Memory B cell (primary cell): Measurements from ENCODE around the gene CEP68.

Experiments
- ATAC-seq: fragments of 150-1000 bp; cut with Tn5 transposase; 2 replicates; pipeline ENCODE4 v1.10.0; 2021; ENCODE audit warnings: low read depth, mild to moderate bottlenecking, moderate library complexity
- DNase-seq, 2 donors: peaks; one replicate each; pipeline ENCODE4 v3.0.0; 2022; ENCODE audit warnings: low spot score in 2 of 2
- H3K27ac Mint-ChIP-seq: one replicate; pipeline ENCODE4 v1.8.0; 2022; ENCODE audit warnings: mild to moderate bottlenecking, moderate library complexity, mixed read lengths
- H3K27me3 Mint-ChIP-seq: one replicate; pipeline ENCODE4 v1.8.0; 2022; ENCODE audit warnings: mixed read lengths
- H3K36me3 Mint-ChIP-seq: one replicate; pipeline ENCODE4 v1.8.0; 2022; ENCODE audit warnings: mild to moderate bottlenecking, mixed read lengths
- H3K4me1 Mint-ChIP-seq: one replicate; pipeline ENCODE4 v1.8.0; 2022; ENCODE audit warnings: mixed read lengths
- H3K4me3 Mint-ChIP-seq: one replicate; pipeline ENCODE4 v1.8.0; 2022; ENCODE audit warnings: mild to moderate bottlenecking, moderate library complexity, mixed read lengths
- H3K9me3 Mint-ChIP-seq: one replicate; pipeline ENCODE4 v1.8.0; 2022; ENCODE audit warnings: mixed read lengths

The CEP68 gene

DNA sequence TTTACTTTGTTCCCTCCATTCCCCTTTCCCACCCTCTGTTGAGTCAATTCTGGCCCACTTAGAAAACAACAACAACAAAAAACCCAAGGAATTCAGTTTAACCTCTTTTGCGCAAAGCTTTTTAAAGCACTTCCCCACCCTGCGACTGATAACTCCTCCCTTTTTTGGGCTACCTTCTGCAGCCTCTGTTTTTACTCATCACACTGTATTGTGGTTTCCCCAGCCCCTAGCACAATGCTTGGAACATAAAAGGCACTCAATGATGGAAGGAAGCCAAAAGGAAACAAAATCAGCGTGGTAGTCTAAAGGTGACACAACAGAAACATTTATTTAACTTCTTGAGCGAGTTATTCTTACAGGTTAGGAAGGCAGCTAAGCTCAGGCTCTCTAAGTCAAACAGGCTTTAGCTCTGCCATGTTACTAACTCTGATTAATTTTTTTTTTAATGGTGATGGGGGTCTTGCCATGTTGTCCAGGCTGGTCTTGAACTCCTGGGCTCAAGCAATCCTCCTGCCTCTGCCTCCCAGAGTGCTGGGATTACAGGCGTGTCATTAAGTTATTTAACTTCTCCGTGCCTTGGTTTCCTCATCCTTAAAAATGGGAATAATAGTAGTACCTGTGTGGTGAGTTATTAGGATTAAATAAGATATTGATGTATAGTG lies 1.3 kb downstream of the CEP68 start:
- no peak for ATAC-seq
- Mint-ChIP-seq H3K4me3 (peak overlapping the region; percentile 76), H3K27ac (peak overlapping the region; percentile 77), H3K9me3 (no peaks in the 10 kb centered on the region), H3K27me3 (no peaks in the 10 kb centered on the region), H3K36me3 (no peaks in the 10 kb centered on the region), H3K4me1 (peaks cover 36% of the 10 kb centered on the region)
- DNase-seq: no peak

DNA sequence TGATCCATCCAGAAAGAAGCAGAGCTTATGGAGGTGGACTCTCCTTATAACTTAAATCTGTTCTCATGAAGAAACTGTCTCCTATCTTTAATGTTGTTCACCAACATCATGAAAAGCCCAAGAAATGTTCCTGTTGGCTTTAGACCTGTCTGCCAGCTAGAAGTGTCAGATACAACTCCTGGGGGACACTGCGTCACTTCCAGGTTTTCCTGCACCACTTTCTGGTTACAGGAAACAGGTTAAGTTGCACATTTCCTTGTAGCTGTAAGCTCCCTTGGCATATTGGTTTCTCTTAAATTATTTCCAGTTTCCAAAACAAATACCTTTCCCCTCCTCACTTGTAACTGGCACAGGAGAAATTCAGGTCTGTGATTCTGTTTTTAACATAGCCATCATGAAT lies 2.9 kb downstream of the CEP68 start:
- DNase-seq: no peak
- ATAC-seq: no peak
- Mint-ChIP-seq H3K9me3 (no peaks in the 10 kb centered on the region), H3K36me3 (no peaks in the 10 kb centered on the region), H3K27me3 (no peaks in the 10 kb centered on the region), H3K4me3 (no peak overlapping the region), H3K4me1 (peaks cover 28% of the 10 kb centered on the region), H3K27ac (no peak overlapping the region)

DNA sequence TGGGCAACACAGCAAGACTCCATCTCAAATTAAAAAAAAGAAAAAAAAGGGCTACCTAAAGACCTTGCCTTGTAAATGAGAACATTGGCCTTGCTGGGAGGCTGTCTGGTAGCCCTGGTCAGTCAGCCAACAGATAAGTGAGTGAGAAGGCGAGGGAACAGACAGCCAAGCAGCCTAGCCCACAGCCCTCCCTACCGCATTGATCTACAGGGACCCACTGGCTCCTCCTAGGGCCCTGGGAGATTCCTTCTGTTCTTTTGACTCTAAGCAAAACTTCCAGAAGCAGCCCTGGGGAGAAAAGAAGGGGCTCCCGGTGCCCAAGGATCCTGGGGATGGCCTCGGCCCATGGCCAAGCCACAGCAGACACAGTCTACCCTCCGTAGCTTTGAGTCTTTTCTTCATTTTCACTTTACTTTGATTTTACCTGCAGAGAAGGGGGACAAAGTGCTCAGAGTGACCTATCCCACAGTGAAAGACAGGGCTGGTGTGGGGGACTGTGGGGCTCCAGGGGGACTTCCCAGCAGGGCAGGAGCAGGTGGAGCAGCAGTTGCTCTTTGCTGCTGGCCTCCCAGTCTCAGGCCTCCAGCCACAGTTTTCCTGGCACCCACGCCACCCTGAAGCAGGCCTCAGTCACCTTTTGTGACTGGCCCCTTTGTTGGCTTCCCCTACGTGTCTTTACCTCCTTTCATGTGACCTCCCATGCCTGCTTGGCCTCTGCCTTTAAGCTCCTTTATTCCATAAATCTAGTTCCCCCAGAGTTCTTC lies 5.1 kb downstream of the CEP68 start:
- Mint-ChIP-seq H3K9me3 (no peaks in the 10 kb centered on the region), H3K4me3 (no peak overlapping the region), H3K36me3 (no peaks in the 10 kb centered on the region), H3K27ac (no peak overlapping the region), H3K27me3 (no peaks in the 10 kb centered on the region), H3K4me1 (peaks cover 26% of the 10 kb centered on the region)
- ATAC-seq (no peak), DNase-seq (no peak)

DNA sequence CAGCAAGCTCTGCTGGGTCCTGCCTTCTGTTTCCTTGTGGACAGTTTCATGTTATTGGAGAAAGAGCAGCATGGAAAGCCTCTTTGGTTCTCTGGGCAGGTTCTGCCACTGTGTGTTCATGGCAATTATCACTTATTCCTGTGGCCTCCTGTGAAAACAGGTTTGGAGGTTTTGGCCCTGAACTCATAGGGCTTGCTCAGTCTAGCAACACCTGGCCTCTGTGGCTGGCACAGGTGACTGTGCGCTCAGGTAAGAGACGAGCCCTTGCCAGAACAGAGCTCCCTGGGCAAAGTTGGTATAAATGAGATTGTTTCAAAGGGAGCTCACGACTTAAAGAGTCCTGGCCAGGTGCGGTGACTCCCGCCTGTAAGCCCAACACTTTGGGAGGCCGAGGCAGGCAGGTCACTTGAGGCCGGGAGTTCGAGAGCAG lies 5.7 kb downstream of the CEP68 start:
- peaks cover 26% of the 10 kb centered on the region for H3K4me1 Mint-ChIP-seq
- DNase-seq (no peak), ATAC-seq (no peak)
- no peak overlapping the region for H3K27ac Mint-ChIP-seq
- no peaks in the 10 kb centered on the region for H3K27me3 Mint-ChIP-seq
- H3K36me3 Mint-ChIP-seq: no peaks in the 10 kb centered on the region
- H3K4me3 Mint-ChIP-seq: no peak overlapping the region
- no peaks in the 10 kb centered on the region for H3K9me3 Mint-ChIP-seq

DNA sequence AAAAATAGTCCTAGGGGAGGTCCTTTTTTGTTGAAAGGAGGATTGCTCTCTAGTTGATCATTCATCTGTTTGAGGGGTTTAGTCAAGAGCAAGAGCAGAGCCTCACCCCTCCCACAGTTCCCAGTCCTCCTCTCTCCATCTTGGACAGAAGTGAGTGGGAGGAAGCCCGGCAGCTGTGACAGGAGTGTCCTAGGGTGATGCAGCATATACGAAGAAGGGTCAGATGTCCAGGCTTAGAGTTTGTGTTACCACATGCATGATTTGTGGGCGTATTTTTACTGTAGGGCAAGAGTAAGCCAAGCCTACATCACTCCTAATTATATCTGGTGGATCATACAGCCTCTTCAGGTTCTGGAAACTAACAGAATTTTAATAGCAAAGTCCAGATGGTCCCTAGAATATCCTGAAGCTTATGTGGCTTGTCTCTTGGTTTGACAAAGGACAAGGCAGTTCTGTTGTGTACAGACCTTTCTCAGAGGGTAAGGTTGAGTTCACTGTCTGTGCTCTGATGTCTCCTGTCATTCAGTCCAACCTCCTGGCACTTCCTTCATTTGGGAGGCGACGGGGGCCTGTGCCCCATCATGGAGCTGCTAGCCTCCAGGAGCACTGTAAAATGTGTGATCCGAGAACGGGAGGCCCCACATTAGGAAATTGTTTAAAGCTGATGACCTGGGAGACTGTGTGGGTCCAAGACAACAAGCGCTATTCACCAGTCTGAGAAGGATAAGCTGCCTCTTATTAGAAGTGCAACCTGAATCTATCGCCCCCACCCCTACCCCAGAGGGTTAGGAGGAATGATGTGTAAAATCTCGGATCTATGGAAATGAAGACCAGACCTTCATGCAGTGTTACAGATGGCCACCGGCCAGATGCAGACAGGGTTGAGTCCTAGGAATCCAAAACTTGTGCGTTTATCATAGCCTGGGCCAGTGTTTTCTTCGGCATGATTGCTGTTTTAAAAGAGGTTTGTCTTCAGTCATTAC lies 6.9 kb downstream of the CEP68 start:
- Mint-ChIP-seq H3K36me3 (no peaks in the 10 kb centered on the region), H3K4me3 (no peak overlapping the region), H3K27me3 (no peaks in the 10 kb centered on the region), H3K27ac (no peak overlapping the region), H3K4me1 (peaks cover 22% of the 10 kb centered on the region), H3K9me3 (no peaks in the 10 kb centered on the region)
- DNase-seq: no peak
- no peak for ATAC-seq

DNA sequence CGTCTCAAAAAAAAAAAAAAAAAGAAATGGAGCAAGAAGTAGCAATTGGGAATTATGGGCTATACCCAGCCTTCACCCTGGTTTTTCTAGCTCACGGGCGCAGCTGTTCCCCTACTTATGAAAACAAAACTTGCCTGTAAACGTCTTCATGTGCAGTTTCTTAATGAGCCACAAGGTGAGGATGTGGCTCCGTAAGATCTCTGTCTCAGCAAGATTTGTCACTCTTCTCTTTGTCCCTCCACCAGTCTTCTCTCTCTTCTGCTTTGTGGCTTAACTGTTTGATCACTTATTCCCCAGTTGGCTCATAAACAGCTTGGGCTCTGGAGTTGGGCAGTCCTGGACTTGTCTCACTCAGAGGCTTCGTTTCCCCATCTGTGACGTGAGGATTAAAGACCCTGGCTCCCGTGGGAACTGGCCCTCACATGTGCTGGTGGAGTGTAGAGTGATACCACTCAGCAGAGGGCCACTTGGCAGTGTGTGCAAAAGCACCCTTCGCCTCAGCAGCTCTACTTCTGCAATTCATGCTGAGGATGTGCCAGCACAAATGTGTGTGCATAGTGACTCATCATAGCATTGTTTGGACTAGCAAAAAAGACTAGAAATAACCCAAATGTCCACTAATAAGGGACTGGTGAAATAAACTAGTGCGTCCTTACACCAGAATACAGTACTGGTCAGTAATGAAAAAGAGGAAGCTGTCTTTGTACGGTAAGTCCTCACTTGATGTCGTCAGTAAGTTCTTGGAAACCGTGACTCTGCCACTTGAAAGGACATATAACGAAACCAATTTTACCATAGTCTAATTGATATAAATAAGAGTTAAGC lies 8.7 kb downstream of the CEP68 start:
- Mint-ChIP-seq H3K27ac (peak overlapping the region; percentile 82), H3K9me3 (no peaks in the 10 kb centered on the region), H3K36me3 (no peaks in the 10 kb centered on the region), H3K4me1 (peaks cover 26% of the 10 kb centered on the region), H3K4me3 (no peak overlapping the region), H3K27me3 (no peaks in the 10 kb centered on the region)
- peak; percentile 87 for ATAC-seq
- peak; percentile 63 to 67 for DNase-seq

DNA sequence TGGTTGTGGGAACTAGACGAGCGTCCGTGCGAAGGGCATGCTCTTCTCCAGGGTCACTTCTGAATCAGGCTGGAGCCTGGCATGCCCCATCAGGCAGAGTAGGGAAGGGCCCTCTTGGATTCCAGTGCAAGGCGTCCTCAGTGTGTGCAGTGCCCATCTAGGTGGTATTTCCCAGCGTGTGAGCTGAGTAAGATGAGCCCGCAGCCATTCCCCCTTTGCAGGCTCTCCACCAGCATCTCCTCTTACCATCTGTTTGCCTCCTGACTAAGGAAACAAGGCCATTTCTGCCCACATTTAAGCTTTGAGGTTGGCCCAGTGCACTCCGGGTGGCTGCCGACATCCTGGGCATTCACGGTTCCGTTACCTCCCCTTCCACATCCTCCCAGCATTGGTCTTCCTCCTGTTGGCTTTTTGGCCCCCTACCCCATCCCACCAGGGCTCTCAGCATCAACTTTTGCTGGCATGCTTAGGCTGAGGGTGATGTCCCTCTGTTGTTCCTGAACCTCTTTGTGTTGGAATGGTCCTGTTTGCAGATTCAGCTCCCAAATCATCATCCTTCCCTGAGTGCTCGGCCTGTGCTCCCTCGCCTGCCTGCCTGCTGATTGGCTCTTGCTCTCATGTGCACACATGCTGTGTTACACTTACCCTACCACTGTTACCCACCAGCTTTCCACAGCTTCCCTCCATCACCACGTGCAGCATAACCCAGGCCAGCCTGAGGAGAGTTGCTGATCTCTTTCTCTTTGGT lies 11.8 kb downstream of the CEP68 start:
- no peaks in the 10 kb centered on the region for H3K36me3 Mint-ChIP-seq
- ATAC-seq (no peak), DNase-seq (no peak)
- H3K9me3 Mint-ChIP-seq: no peaks in the 10 kb centered on the region
- H3K27me3 Mint-ChIP-seq: no peaks in the 10 kb centered on the region
- H3K4me1 Mint-ChIP-seq: peaks cover 37% of the 10 kb centered on the region
- peak overlapping the region; percentile 18 for H3K27ac Mint-ChIP-seq
- H3K4me3 Mint-ChIP-seq: no peak overlapping the region

DNA sequence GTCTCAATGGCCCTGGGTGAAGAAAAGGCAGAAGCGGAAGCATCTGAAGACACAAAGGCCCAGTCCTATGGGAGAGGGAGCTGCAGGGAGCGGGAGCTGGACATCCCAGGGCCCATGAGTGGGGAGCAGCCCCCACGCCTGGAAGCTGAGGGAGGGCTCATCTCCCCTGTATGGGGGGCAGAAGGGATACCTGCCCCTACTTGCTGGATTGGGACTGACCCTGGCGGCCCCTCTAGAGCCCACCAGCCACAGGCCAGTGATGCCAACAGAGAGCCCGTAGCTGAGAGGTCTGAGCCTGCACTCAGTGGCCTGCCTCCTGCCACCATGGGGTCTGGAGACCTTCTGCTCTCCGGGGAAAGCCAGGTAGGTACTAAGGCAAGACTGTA lies 13.2 kb downstream of the CEP68 start:
- no peaks in the 10 kb centered on the region for H3K9me3 Mint-ChIP-seq
- H3K4me3 Mint-ChIP-seq: no peak overlapping the region
- H3K36me3 Mint-ChIP-seq: no peaks in the 10 kb centered on the region
- H3K27me3 Mint-ChIP-seq: no peaks in the 10 kb centered on the region
- H3K27ac Mint-ChIP-seq: no peak overlapping the region
- no peak for ATAC-seq
- H3K4me1 Mint-ChIP-seq: peaks cover 30% of the 10 kb centered on the region
- no peak for DNase-seq

DNA sequence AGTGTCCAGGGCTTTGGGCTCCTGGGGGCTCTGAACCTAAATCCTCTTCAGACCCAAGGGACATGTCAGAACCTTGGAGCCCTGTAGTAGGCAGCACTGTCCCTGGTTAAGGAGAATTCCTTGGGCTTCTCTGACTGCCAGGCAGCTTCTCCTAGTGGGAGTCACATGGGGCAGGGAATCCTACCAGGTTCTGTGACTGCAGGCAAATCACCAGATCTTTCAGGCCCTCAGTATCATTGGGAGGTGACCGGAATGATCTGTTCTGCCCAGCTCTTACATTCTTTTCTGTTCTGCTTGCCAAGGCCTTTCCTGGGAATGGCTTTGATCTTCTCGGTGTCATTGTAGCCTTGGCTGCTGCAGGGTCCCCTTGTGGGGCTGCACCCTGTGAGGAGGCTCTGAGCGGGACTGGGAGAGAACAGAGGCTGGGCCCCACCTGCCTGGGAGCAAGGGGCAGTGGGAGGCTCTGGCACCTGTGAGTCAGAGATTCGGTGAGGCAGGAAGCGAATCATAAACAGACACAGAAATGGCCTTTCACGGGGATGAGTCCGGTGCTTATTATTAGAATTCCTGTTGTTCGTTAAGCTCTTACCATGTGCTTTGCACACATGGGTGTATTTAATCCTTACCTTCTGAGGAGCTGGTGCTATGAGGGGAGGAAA lies 14.1 kb downstream of the CEP68 start:
- ATAC-seq (no peak), DNase-seq (no peak)

DNA sequence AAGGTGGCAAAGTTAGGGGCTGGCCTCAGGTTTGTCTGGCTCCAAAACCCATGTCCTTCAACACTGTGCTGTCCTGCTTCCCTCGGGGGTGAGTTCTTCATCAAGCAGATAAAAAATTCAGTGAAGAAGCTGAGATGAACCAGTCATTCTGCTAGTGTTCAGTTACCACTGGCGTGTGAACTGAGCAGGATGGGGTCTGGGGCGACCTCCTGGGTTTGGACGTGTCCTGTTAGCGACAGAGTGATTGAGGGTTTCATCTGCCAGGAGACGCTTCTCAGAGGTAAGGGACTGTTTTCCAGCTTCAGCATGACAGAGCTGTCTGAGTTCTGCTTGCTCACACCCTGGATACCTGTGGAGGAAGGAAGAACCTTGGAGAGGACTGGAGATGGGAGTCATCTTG lies 14.6 kb downstream of the CEP68 start:
- Mint-ChIP-seq H3K9me3 (no peaks in the 10 kb centered on the region), H3K4me3 (no peak overlapping the region), H3K4me1 (peaks cover 24% of the 10 kb centered on the region), H3K27ac (peak overlapping the region; percentile 14), H3K27me3 (no peaks in the 10 kb centered on the region), H3K36me3 (no peaks in the 10 kb centered on the region)
- ATAC-seq (no peak), DNase-seq (no peak)

More for the DNA sequence above, 14.1 kb downstream of the CEP68 start:
- no peaks in the 10 kb centered on the region for H3K36me3 Mint-ChIP-seq
- no peaks in the 10 kb centered on the region for H3K27me3 Mint-ChIP-seq
- peak overlapping the region; percentile 14 for H3K27ac Mint-ChIP-seq
- H3K9me3 Mint-ChIP-seq: no peaks in the 10 kb centered on the region
- no peak overlapping the region for H3K4me3 Mint-ChIP-seq
- peaks cover 24% of the 10 kb centered on the region for H3K4me1 Mint-ChIP-seq

DNA sequence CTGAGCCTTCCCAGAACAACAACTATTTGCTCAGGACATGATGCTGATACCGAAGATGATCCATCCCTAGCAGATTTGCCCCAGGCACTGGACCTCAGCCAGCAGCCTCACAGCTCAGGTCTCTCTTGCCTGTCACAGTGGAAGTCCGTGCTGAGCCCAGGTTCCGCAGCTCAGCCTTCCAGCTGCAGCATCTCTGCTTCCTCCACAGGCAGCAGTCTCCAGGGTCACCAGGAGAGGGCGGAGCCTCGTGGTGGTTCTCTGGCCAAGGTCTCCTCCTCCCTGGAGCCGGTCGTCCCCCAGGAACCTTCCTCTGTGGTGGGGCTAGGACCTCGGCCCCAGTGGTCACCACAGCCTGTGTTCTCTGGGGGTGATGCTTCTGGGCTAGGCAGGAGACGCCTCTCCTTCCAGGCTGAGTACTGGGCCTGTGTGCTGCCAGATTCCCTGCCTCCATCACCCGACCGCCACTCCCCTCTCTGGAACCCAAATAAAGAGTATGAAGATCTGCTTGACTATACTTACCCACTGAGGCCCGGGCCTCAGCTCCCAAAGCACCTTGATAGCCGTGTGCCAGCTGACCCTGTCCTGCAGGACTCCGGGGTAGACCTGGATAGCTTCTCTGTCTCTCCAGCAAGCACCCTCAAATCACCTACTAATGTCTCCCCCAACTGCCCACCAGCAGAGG lies 15.4 kb downstream of the CEP68 start:
- H3K36me3 Mint-ChIP-seq: no peaks in the 10 kb centered on the region
- H3K4me1 Mint-ChIP-seq: peaks cover 24% of the 10 kb centered on the region
- no peak overlapping the region for H3K4me3 Mint-ChIP-seq
- DNase-seq (no peak), ATAC-seq (no peak)
- H3K9me3 Mint-ChIP-seq: no peaks in the 10 kb centered on the region
- no peaks in the 10 kb centered on the region for H3K27me3 Mint-ChIP-seq
- peak overlapping the region; percentile 74 for H3K27ac Mint-ChIP-seq
